HG02973 (cell line): Measurements from ENCODE around the gene CXorf38.
"Not testable (repeated sequence)": the region's sequence is repeated elsewhere in the genome, so short reads cannot be mapped to it uniquely, and the experiment has no call there.

Source experiments
- ATAC-seq: cut with Tn5 transposase; IDR thresholded peaks from one replicate; pipeline ENCODE4 v1.9.1; 2021; ENCODE audit warnings: moderate library complexity; ENCODE audit not compliant: unreplicated experiment

CXorf38 gene

DNA sequence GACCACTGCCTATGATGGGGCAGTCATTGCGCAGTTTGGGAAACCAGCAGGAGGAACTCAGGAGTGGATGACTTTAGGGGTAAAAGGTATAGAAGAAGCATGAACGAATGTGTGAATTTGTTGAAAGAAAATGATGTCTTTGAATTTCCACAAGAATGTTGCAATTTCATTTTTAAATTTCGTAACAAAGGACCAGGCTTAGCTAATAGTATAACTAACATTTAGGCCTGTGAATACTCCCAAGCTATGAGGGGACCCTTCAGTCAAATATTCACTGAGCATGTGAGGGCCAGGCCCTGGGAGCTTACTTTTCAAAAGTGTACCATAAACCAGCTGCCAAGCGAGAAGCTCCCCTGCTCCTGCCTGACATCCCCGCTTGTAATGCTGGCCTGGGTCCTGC is 18.9 kb downstream of the CXorf38 start:
- no peak for ATAC-seq

DNA sequence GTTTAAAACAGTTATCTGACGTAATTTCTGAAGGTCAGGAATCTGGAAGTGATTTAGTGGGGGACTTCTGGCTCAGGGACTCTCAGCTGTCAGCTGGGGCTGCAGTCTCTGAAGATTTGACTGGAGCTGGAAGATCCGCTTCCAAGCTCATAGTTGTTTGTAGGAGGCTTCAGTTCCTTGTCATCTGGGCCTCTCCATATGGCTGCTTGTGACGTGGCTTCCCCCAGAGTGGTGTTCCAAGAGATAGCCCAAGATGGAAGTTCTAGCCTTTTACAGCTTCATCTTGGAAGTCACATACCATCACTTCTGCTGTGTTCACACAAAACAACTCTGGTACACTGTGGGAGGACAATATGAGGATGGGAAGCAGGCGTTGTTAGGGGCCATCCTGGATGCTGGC is 22.1 kb downstream of the CXorf38 start:
- ATAC-seq, result no peak

DNA sequence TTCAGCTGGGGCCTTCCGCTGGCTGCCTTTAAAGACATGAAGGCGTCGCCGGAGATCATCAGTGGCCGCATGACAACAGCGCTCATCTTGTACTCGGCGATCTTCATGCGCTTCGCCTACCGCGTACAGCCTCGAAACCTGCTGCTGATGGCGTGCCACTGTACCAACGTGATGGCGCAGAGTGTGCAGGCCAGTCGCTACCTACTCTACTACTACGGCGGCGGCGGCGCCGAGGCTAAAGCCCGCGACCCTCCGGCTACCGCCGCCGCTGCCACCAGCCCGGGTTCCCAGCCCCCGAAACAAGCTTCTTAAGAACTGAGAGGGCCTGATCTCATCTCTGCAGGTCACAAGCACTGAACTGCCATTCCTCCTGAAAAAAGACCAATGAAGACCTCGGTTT is 23.7 kb downstream of the CXorf38 start:
- ATAC-seq, result no peak

DNA sequence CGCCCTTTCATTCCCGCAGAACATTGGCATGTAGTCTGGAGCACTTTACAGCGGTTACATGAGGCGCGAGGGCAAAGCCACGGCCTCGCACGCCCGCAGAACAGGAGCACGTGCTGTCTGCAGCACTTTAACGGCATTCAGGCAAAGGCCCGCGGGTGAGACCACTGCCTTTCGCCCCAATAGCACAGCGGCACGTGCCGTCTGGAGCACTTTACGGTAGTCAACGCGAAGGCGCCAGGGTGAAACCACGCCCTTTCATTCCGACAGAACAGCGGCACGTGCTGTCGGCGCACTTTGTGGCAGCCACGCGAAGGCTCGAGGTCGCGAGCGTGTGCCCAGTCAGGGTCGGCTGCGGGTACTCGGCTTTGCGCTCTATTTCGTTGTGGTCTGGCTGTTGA is 24.2 kb downstream of the CXorf38 start, which contains the start of gene MPC1L:
Gene MPC1L, plus strand, starts transcription at position 290 of the 398 bp plus-strand sequence. CDS start 138 bp downstream, outside the sequence.
- ATAC-seq, result no peak

DNA sequence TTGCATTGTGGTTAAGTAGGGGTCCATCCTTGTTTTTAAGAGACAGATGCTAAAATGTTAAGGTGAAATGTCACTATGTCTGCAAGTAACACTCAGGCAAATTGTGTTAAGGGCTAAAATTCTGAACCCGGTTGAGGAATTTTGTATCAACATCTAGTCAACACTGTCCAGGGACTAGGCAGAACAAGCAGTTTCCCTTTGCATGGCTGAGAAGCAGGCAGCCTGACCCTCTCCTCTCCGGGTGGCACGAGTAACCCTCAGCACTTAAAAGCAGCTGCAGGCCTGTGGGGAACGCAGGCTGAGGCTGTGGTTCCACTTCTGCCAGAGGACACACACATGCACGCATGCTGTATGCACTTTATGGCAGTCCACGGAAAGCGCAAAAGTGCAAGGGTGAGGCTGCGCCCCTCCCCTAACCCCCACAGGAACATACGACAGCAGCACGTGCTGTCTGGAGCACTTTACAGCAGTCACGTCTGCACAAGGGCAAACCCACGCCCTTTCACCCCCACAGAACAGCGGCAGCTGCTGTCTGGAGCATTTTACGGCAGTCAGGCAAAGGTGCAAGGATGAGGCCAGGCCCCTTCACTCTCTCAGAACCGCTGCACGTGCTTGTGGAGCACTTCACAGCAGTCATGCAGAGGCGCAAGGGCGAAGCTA is 24.8 kb downstream of the CXorf38 start:
- ATAC-seq, result no peak

DNA sequence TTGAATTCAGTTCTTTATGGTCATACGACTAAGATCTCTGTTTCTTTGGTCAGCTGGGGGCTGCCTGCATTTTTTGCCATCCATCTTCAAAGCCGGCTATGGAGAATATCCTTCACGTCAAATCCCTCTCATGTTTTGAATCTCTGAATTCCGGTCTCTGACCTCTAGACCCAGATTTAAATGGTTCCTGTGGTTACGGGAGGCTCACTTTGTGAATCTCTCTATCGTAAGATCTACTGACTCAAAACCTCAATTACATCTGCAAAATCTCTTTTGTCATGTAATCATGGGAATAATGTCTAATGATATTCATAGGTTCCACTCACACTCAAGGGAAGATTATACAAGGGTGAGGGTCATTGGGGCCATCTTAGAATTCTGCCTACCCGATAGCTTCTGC is 29.8 kb downstream of the CXorf38 start:
- no peak for ATAC-seq

DNA sequence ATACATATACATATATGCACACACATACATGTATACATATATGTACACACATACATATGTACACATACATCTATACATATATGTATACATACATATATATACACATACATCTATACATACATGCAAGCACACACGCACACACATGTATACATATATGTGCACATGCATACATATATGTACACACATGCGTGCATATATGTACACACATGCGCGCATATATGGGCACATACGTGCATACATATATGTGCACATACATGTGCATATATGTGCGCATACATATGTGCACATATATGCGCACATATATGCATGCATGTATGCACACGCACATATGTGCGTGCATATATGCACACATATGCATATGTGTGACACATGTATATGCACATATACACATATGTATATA is 31.4 kb downstream of the CXorf38 start:
- no peak for ATAC-seq

DNA sequence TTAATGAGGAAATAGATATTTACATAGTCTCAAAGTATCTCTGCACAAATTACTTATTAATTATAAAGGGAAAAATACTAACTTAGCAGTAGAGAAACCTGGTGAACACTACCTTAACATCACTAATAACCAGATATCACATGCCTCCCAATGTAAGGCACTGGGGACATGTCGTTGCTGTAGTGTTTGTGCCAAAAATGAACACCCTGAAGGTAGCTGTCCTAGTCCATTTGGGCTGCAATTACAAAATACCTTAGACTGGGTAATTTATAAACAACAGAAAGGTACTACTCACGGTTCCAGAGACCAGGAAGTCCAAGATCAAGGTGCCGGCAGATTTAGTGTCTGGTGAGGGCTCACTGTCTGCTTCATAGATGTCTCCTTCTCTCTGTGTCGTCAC is 34.9 kb downstream of the CXorf38 start:
- ATAC-seq, result no peak

DNA sequence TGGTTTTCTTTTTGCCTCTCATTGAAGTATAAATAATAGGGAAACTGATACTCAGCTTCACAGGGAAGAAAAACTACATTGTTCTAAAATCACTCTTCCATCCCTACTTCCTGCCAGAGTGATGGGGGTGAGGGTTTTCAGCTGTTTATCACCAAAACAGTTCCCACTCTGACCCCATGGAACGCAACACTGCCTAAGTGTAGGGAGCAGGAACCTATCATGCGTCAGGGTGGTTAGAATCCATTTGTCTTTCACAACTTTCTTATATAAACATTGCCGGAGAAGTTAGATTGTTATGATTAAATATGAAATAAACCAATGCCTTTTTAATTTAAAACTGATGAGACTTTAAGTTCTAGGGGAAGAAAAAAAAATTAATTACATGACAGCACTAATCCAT is 40.0 kb downstream of the CXorf38 start:
- ATAC-seq, result no peak

DNA sequence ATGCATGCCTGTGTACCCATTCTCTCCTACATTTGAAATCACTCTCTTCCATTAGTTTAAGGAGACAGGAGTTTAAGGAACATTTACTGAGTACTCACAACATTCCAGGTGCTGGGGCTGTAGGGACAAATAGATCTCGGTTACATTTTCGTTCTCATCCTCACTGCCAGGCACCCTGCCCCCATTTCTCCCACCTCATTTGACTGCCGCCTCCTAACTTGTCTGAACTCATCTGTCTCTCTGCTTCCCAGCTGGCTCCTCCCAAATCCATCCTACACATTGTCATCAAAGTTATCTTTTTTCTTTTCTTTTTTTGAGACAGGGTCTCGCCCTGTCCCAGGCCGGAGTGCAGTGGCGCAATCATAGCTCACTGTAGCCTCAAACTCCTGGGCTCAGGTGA is 43.9 kb downstream of the CXorf38 start:
- ATAC-seq, result no peak

DNA sequence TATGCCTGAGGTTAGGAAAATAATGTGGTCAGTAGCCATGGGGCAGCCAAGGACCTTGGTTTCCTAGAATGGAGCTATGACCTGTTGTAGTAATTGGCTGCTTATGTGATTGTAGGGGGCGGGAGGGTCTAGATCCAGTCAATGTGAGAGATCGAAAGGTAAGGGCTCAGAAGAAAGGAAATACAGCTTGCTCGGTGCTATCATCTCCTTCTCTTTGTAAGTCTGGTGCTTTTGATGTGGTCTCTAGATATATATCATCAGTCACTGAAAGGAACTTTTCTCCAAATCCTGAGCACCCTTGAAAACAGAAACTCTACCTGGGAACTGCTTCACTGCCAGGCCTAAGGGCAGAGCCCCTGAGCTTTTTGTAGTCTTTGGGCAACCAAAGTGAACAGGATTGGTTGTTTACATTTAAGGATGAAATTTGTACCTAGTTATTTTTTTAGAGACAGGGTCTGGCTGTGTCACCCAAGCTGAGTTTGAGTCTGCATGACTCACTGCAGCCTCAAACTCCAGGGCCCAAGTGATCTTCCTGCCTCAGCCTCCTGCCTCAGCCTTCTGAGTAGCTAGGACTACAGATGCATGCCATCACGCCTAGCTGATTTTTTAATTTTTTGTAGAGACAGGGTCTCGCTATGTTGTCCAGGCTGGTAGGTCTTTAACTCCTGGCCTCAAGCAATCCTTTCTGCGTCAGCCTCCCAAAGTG is 57.6 kb downstream of the CXorf38 start:
- not testable (repeated sequence) for ATAC-seq

DNA sequence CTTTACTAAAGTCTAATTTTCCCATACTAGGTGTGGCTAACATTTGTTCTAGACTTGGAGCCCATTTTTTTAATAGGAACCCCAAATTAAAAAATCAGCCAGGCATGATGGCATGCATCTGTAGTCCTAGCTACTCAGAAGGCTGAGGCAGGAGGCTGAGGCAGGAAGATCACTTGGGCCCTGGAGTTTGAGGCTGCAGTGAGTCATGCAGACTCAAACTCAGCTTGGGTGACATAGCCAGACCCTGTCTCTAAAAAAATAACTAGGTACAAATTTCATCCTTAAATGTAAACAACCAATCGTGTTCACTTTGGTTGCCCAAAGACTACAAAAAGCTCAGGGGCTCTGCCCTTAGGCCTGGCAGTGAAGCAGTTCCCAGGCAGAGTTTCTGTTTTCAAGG is 59.7 kb downstream of the CXorf38 start:
- ATAC-seq, result not testable (repeated sequence)

DNA sequence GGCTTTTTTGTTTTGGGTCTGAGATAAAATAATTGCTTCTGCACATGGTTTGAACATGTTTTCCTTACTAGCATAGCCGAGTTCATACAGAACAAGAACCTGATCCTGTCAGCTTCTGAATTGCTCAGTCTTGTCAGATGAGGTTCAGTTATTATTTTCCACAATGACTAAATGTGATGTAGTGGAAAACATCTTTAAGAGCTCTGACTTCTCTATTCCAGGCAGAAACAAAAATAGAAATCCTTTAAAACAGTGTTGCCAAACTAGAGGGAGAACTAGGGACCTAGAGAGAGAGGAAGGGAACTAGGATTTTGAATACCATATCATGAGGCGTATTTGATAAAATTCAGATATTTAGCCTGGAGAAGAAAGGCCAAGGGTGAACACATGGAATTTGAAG is 64.5 kb downstream of the CXorf38 start:
- no peak for ATAC-seq

DNA sequence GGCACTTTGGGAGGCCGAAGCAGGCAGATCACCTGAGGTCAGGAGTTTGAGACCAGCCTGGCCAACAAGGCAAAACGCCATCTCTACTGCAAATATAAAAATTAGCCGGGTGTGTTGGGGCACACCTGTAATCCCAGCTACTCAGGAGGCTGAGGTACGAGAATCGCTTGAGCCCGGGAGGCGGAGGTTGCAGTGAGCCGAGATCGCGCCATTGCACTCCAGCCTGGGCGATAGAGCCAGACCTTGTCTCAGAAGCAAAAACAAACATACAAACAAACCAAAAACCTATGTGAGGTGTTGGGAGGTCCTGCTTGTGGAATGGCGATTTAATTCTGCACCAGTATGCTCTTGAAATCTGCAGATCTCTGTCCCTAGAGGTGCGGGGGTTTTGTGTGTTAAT is 65.2 kb downstream of the CXorf38 start:
- not testable (repeated sequence) for ATAC-seq

DNA sequence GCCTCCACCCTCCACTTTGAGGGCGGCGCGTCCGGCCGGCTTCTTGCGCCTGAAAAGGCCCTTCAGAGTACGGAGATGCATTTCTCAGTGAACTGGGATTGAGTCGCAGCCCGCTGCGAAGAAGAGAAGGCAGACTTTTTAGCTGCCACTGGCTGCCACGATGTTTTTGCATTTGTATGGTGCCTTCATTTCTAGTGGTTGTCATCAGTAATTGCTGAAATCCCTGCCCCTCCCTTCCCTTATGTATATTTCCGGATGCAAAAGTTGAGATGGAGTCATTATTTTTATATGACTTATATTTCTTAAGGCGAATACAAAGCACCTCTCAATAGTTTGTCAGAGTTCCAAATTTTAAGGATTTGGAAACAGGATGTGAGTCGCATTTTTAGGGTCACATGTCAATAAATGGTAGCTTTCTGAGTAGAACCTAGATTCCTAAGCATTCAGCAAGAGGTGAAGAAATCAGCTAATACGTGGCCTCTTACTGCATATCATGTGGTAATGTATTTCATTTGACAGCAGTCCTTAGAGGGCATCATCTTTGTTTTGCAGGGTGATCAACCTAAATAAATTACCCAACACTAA is 65.9 kb downstream of the CXorf38 start:
- no peak for ATAC-seq

DNA sequence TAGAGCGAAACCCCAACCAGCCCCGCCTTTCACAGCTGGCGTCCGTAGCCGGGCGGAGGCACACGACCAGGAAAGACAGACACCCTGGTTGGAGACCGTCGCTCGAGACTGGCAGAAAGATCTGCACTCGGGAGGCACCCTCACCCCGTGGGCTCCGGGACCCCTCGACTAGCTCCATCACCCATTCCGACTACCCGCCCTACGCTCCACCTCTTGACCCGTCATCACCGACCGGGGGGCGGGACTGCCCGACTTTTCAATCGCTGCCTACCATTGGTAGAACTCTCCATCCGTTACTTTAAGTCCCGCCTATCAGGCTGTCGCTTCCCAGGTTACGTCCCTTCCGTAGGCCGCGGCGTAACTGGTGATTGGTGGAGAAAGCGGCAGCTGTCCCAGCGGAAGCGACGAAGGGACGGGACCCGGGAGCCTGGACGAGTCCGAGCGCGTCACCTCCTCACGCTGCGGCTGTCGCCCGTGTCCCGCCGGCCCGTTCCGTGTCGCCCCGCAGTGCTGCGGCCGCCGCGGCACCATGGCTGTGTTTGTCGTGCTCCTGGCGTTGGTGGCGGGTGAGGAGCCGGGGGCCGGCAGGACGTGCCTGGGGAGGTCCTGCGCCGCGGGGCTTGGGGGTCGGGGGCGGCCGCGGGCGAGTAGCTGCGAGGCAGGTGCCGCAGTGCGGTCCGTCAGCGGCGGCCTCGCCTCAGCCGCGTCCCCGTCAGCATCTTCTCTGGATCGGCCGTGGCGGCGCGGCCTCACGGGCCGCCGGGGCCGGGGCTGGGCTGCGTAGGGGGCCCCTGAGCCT is 66.6 kb downstream of the CXorf38 start, which contains the start of gene ATP6AP2:
Gene ATP6AP2, plus strand, starts transcription at position 434 of the 799 bp plus-strand sequence. Its CDS starts 96 bp downstream, at position 530.
- peak; percentile 93 for ATAC-seq

DNA sequence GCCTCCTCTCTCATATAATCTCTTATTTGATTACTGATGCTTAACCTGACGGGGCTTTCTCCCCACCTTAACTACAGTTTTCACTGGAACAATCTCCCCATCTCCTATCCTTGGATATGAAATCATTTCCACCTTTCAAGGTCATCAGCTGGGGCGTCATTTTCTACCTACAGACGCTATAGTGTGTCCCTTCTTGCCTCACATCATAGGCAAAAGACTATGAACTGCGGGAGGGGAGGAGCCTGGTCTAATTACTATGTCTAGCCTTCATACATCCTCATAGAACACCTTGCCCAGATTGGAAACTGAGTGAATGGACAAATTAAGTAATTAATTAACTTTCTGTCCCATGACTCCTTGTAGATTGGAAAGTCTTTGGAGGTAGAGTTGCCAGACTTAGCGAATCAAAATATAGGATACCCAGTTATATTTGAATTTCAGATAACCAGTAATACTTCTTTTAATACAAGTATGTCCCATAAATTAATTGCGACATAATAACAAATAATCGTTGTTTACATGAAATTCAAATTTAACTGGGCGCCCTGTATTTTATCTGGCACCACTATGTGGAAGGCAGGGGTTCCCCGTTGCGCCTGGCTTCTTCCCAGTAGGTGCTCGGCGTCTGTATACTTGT is 67.3 kb downstream of the CXorf38 start:
- ATAC-seq, result peak; percentile 43

DNA sequence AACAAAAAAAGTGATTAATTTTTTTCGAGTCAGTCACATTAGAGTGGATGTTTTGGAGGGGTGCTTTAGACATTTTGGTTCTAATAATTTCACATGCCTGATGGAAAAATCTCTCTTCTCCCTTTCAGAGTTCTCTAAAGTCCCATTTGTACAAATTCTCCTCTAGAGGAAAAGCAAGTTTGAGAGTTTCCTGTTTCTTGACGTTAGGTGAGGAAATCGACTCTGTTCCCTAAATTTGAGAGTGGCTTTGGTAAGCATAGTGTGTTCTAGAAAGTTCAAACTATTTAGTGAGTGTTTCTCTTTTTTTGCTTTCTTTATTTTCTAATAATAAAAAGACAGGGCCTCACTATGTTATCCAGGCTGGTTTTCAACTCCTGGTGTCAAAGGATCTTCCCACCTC is 68.2 kb downstream of the CXorf38 start:
- ATAC-seq, result no peak

DNA sequence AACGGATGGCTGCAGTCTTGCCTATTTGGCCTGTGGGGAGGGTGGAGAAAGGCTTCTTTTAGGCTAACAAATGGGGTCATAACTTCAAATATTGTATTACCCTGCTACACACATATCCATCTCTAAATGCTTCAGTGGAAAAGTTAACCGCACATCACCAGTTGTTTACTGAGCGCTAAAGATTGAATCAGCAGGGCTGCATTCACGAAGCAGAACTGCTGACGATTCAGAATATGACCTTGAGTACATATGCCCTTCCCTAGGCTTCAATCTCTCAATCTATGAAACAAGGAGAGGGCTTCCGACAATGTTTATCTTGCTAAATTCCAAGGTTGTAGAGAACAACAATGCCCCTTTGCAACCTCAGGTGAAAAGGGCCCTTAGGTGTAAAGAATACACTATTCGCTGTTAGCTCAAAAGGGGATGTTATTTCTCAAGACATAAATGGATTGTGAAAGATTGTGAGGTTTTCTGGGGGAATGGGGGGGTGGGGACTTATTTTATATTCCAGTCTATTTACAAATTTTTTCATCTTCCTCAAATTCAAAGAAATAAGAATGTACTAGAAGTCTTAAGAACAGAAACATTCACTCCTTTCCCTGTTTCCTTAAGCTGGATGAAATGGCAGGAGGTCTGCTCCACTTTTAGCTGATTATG is 69.2 kb downstream of the CXorf38 start:
- no peak for ATAC-seq
